OCI-LY3 (cell line): Measurements from ENCODE around the gene MTHFD2L.

Experiments
- CTCF ChIP-seq: fragments of 200-600, 300-600 bp; sonication (generic); IDR thresholded peaks from 2 replicates; pipeline ENCODE4 v1.5.1; 2014; ENCODE audit warnings: antibody characterized with exemption, low read length, low read depth
- EZH2phosphoT487 ChIP-seq: fragments of 200-600 bp; shearing (Covaris generic); IDR thresholded peaks from 2 replicates; pipeline ENCODE4 v1.6.1; 2018; ENCODE audit warnings: antibody characterized with exemption, mixed run types, low read depth

- TF ChIP-seq CTCF (no peak), EZH2phosphoT487 (no peak)
Observed at GRCh38 chr4:74279716-74280115, 121.8 kb downstream of the MTHFD2L start.
